Adrenal gland (tissue), 5 donors: ENCODE measurements around the gene ZMYND8.

Experiments
- CTCF ChIP-seq, 6 experiments: fragments of 450-650 bp in 4 of 6; fragments of 200-600 bp in 2 of 6; sonication (generic) in 1 of 6; IDR thresholded peaks; 1 replicate in 5 of 6; 2 replicates in 1 of 6; pipeline versions ENCODE4 v1.5.1 to v1.8.0; 2016 to 2021; ENCODE audit warnings: antibody characterized with exemption in 6 of 6, mild to moderate bottlenecking in 2 of 6, moderate library complexity in 1 of 6
- POLR2A ChIP-seq, 2 donors: fragments of 450-650 bp; IDR thresholded peaks; one replicate each; pipeline ENCODE4 v1.6.1; 2017; ENCODE audit warnings: antibody characterized with exemption in 2 of 2, mild to moderate bottlenecking in 2 of 2, moderate library complexity in 1 of 2
- donor health status: DM: no; HTN: no; CAD: no.

DNA sequence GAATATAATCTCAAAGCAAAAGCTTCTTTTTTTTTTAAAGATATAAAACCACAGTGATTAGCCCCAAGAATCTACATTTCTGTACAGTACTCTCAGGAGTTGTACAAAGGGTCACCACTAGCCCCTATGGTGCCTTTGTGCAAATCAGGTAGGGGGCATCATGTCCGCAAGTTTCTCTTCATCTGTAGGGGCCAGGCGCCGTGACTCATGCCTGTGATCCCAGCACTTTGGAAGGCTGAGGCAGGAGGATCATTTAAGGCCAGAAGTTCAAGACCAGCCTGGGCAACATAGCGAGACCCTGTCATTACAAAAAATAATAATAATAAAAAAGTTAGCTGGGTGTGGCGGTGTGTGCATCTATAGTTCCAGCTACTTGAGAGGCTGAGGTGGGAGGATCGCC is 63.9 kb downstream of the ZMYND8 start:
- TF ChIP-seq CTCF (IDR thresholded peaks at IDR 0.05), result no peak
- no peak for TF ChIP-seq POLR2A (IDR thresholded peaks at IDR 0.05)
